H9 (cell line): ENCODE results near the gene WDR64. TPM values are rescaled to one million over a fixed set of nuclear protein-coding genes. Genes with fewer than 3 reads are reported as not detected.

Experiments
- DNase-seq: peaks from one replicate; pipeline ENCODE4 v3.0.0-alpha.2; 2017
- H2AFZ ChIP-seq: one replicate; pipeline ENCODE4 v1.6.1; 2013; ENCODE audit warnings: mild to moderate bottlenecking, low read length, control low read depth, moderate library complexity
- H2AK5ac ChIP-seq: 2 replicates; pipeline ENCODE4 v1.6.1; 2013; ENCODE audit warnings: low read length, control low read depth, mixed read lengths; ENCODE audit not compliant: insufficient read length
- H2BK120ac ChIP-seq: one replicate; pipeline ENCODE4 v1.6.1; 2013; ENCODE audit warnings: low read depth, mild to moderate bottlenecking, low read length, control low read depth, inconsistent platforms; ENCODE audit not compliant: poor library complexity, severe bottlenecking
- H2BK12ac ChIP-seq: 2 replicates; pipeline ENCODE4 v1.6.1; 2013; ENCODE audit warnings: low read length, control low read depth, mixed read lengths, low read depth; ENCODE audit not compliant: insufficient read length
- H2BK15ac ChIP-seq: 2 replicates; pipeline ENCODE4 v1.6.1; 2013; ENCODE audit warnings: low read depth, low read length, control low read depth
- H2BK20ac ChIP-seq: one replicate; pipeline ENCODE4 v1.6.1; 2013; ENCODE audit warnings: low read depth, mild to moderate bottlenecking, low read length, control low read depth, inconsistent platforms; ENCODE audit not compliant: poor library complexity, severe bottlenecking
- H2BK5ac ChIP-seq: 2 replicates; pipeline ENCODE4 v1.6.1; 2013; ENCODE audit warnings: low read length, control low read depth, mixed read lengths; ENCODE audit not compliant: insufficient read length
- H3K14ac ChIP-seq: 2 replicates; pipeline ENCODE4 v1.6.1; 2013; ENCODE audit warnings: low read length, control low read depth; ENCODE audit not compliant: insufficient read depth
- H3K18ac ChIP-seq: 2 replicates; pipeline ENCODE4 v1.6.1; 2013; ENCODE audit warnings: low read depth, mild to moderate bottlenecking, mixed read lengths, low read length, control low read depth; ENCODE audit not compliant: insufficient read length
- H3K23ac ChIP-seq: 2 replicates; pipeline ENCODE4 v1.6.1; 2013; ENCODE audit warnings: low read length, control low read depth, mixed read lengths, low read depth; ENCODE audit not compliant: insufficient read length
- H3K23me2 ChIP-seq: 2 replicates; pipeline ENCODE4 v1.6.1; 2013; ENCODE audit warnings: low read depth, mild to moderate bottlenecking, mixed read lengths, low read length, control low read depth; ENCODE audit not compliant: insufficient read length, poor library complexity, severe bottlenecking
- H3K27ac ChIP-seq: 2 replicates; pipeline ENCODE4 v1.5.1; 2013; ENCODE audit warnings: low read length, control low read depth, mixed read lengths, low read depth; ENCODE audit not compliant: insufficient read length
- H3K27me3 ChIP-seq: 2 replicates; pipeline ENCODE4 v1.6.1; 2013; ENCODE audit warnings: low read length, control low read depth, inconsistent platforms; ENCODE audit not compliant: insufficient read depth
- H3K4ac ChIP-seq: 2 replicates; pipeline ENCODE4 v1.6.1; 2013; ENCODE audit warnings: low read depth, mild to moderate bottlenecking, control low read depth, inconsistent platforms, low read length, moderate library complexity
- H3K4me1 ChIP-seq: 2 replicates; pipeline ENCODE4 v1.6.1; 2013; ENCODE audit warnings: low read length, control low read depth, inconsistent platforms; ENCODE audit not compliant: insufficient read depth
- H3K4me2 ChIP-seq: 2 replicates; pipeline ENCODE4 v1.6.1; 2013; ENCODE audit warnings: low read length, control low read depth, mixed read lengths; ENCODE audit not compliant: insufficient read length, insufficient read depth
- H3K56ac ChIP-seq: 2 replicates; pipeline ENCODE4 v1.6.1; 2013; ENCODE audit warnings: low read depth, mild to moderate bottlenecking, mixed read lengths, low read length, control low read depth; ENCODE audit not compliant: insufficient read length
- H3K79me1 ChIP-seq: 2 replicates; pipeline ENCODE4 v1.6.1; 2013; ENCODE audit warnings: low read depth, mild to moderate bottlenecking, moderate library complexity, low read length, control low read depth, inconsistent platforms; ENCODE audit not compliant: insufficient read depth, poor library complexity, severe bottlenecking
- H3K79me2 ChIP-seq: 2 replicates; pipeline ENCODE4 v1.6.1; 2013; ENCODE audit warnings: low read length, control low read depth, inconsistent platforms; ENCODE audit not compliant: insufficient read depth
- H3K9ac ChIP-seq: 2 replicates; pipeline ENCODE4 v1.6.1; 2013; ENCODE audit warnings: low read length, control low read depth, mixed read lengths; ENCODE audit not compliant: insufficient read length; ENCODE audit errors: extremely low read depth
- H3K9me3 ChIP-seq: one replicate; pipeline ENCODE4 v1.6.1; 2013; ENCODE audit warnings: low read depth, low read length, inconsistent platforms; ENCODE audit not compliant: control insufficient read depth
- H3T11ph ChIP-seq: one replicate; pipeline ENCODE4 v1.6.1; 2013; ENCODE audit warnings: mild to moderate bottlenecking, low read length, control low read depth, inconsistent platforms
- H4K20me1 ChIP-seq: one replicate; pipeline ENCODE4 v1.6.1; 2013; ENCODE audit not compliant: control insufficient read depth, insufficient read length, insufficient read depth
- H4K5ac ChIP-seq: 2 replicates; pipeline ENCODE4 v1.6.1; 2013; ENCODE audit warnings: low read depth, mild to moderate bottlenecking, mixed read lengths, low read length, control low read depth; ENCODE audit not compliant: insufficient read length
- H4K8ac ChIP-seq: replicated peaks from 2 replicates; pipeline ENCODE4 v1.6.1; 2013; ENCODE audit warnings: low read length, control low read depth, mixed read lengths, low read depth; ENCODE audit not compliant: insufficient read length
- H4K91ac ChIP-seq: 2 replicates; pipeline ENCODE4 v1.6.1; 2013; ENCODE audit warnings: low read depth, mild to moderate bottlenecking, moderate library complexity, mixed read lengths, low read length, control low read depth; ENCODE audit not compliant: insufficient read length
- H3K27ac Mint-ChIP-seq, 3 experiments: 2 replicates in 2 of 3; 3 replicates in 1 of 3; pipeline ENCODE4 v1.8.0; 2020 to 2021; ENCODE audit warnings: mixed read lengths in 3 of 3, mild to moderate bottlenecking in 1 of 3, moderate library complexity in 1 of 3
- H3K27me3 Mint-ChIP-seq: 2 replicates; pipeline ENCODE4 v1.8.0; 2021; ENCODE audit warnings: low read depth, mild to moderate bottlenecking, moderate library complexity, mixed read lengths
- H3K36me3 Mint-ChIP-seq, 3 experiments: 2 replicates in 2 of 3; 3 replicates in 1 of 3; pipeline ENCODE4 v1.8.0; 2020 to 2021; ENCODE audit warnings: low read depth in 3 of 3, mixed read lengths in 3 of 3; ENCODE audit not compliant: insufficient read depth in 1 of 3
- H3K4me1 Mint-ChIP-seq, 2 experiments: 2 replicates each; pipeline ENCODE4 v1.8.0; 2020; ENCODE audit warnings: mixed read lengths in 2 of 2
- H3K4me3 Mint-ChIP-seq, 2 experiments: 2 replicates in 1 of 2; 3 replicates in 1 of 2; pipeline ENCODE4 v1.8.0; 2020 to 2021; ENCODE audit warnings: mild to moderate bottlenecking in 2 of 2, mixed read lengths in 2 of 2, moderate library complexity in 1 of 2
- H3K9me3 Mint-ChIP-seq, 2 experiments: 2 replicates in 1 of 2; 3 replicates in 1 of 2; pipeline ENCODE4 v1.8.0; 2020; ENCODE audit warnings: mild to moderate bottlenecking in 2 of 2, mixed read lengths in 2 of 2, moderate library complexity in 1 of 2
- WGBS: extraction: QIAGEN DNeasy Blood & Tissue Kit; methylation state at CpG from one replicate; pipeline ENCODE4 v1.1.7; 2013; ENCODE audit warnings: missing lambda C conversion rate, low lambda C conversion rate, mixed read lengths; ENCODE audit not compliant: insufficient read length; ENCODE audit errors: extremely low coverage; 5-methylcytosine and 5-hydroxymethylcytosine counted together
- total RNA-seq: library from RNA; stranded (reverse); gene quantifications from 2 replicates; pipeline ENCODE4 v1.2.1, GENCODE V29; 2021
- TF ChIP-seq, protein P1 (sequence below): fragments of 200-600 bp; sonication (generic); conservative IDR thresholded peaks from 3 replicates; pipeline ENCODE4 v1.8.0; 2021; ENCODE audit warnings: antibody characterized with exemption, mild to moderate bottlenecking

WDR64 gene
- total RNA-seq, 1 experiment from 2014 or later, result not detected

DNA sequence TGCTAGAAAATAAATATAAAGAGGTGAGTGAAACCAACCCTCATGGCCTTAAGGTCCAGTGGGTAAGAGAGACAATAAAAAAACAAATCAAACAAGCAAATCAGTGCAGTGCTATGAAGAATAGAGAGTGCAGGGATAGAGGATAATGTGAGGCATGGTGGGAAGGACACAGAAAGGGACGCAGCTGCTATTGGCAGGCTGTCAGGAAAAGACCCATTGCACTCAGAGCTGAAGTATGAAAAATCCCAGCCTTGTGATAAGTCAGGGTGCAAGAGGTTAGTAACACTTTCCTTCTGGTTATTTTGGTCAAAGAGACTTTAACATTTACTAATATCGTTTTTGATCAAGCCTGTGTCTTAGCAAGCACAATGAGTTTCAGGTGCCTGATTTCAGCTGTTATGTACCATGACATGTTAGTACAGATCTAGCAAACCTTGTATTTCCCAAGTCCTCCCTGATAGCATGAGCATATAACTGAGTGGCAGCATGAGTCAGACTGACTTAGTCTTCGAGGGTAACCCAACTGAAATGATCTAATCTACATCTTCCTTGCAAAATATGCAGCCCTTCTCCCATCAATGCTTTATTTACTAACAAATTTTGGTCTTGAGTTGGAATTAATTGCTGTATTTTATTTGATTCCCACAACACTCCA is 43.6 kb upstream of the WDR64 start:
- H3K4ac ChIP-seq, result no peak overlapping the region
- H3K9me3 ChIP-seq, result no peaks in the 10 kb centered on the region
- no peaks in the 10 kb centered on the region for H3K23me2 ChIP-seq
- Mint-ChIP-seq H3K9me3 (no peaks in the 10 kb centered on the region; a peak in 1 of 5 replicates), H3K4me3 (no peak overlapping the region), H3K36me3 (no peaks in the 10 kb centered on the region; a peak in 1 of 7 replicates), H3K27me3 (no peaks in the 10 kb centered on the region), H3K4me1 (no peaks in the 10 kb centered on the region), H3K27ac (no peak overlapping the region)
- H3K79me2 ChIP-seq, result no peaks in the 10 kb centered on the region
- no peak overlapping the region for H2AFZ ChIP-seq
- no peak overlapping the region for H2BK120ac ChIP-seq
- H3K23ac ChIP-seq, result no peak overlapping the region
- H3K18ac ChIP-seq, result no peak overlapping the region
- H2BK15ac ChIP-seq, result no peak overlapping the region
- no peak overlapping the region for H2BK5ac ChIP-seq
- no peak overlapping the region for H3K56ac ChIP-seq
- WGBS, result no CpG with 5 or more reads among the region's 3 CpGs
- H3K27ac ChIP-seq, result no peak overlapping the region
- no peak overlapping the region for H2BK12ac ChIP-seq
- no peak overlapping the region for H2AK5ac ChIP-seq
- no peak overlapping the region for H2BK20ac ChIP-seq
- no peak overlapping the region for H3K4me2 ChIP-seq
- no peak overlapping the region for H3K9ac ChIP-seq
- no peaks in the 10 kb centered on the region for H3K27me3 ChIP-seq
- H4K5ac ChIP-seq, result no peak overlapping the region
- H4K91ac ChIP-seq, result no peak overlapping the region
- H3K79me1 ChIP-seq, result no peaks in the 10 kb centered on the region
- no peak for DNase-seq
- no peaks in the 10 kb centered on the region for H4K20me1 ChIP-seq
- TF ChIP-seq, protein P1, sequence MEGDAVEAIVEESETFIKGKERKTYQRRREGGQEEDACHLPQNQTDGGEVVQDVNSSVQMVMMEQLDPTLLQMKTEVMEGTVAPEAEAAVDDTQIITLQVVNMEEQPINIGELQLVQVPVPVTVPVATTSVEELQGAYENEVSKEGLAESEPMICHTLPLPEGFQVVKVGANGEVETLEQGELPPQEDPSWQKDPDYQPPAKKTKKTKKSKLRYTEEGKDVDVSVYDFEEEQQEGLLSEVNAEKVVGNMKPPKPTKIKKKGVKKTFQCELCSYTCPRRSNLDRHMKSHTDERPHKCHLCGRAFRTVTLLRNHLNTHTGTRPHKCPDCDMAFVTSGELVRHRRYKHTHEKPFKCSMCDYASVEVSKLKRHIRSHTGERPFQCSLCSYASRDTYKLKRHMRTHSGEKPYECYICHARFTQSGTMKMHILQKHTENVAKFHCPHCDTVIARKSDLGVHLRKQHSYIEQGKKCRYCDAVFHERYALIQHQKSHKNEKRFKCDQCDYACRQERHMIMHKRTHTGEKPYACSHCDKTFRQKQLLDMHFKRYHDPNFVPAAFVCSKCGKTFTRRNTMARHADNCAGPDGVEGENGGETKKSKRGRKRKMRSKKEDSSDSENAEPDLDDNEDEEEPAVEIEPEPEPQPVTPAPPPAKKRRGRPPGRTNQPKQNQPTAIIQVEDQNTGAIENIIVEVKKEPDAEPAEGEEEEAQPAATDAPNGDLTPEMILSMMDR, result no peak
- no peak overlapping the region for H3K14ac ChIP-seq
- no peak overlapping the region for H3T11ph ChIP-seq
- H4K8ac ChIP-seq, result no peak overlapping the region
- no peaks in the 10 kb centered on the region for H3K4me1 ChIP-seq
